Large intestine (tissue), 12 donors: ENCODE data around the gene OR4E2. TPM values are rescaled to one million over a fixed set of nuclear protein-coding genes. Genes with fewer than 3 reads are reported as not detected.
"Not testable (repeated sequence)": the region's sequence is repeated elsewhere in the genome, so short reads cannot be mapped to it uniquely, and the experiment has no call there.

Source experiments
- DNase-seq, 2 donors: peaks; one replicate each; pipeline versions ENCODE4 v3.0.0 to v3.0.0-alpha.2; 2013
- H3K27ac ChIP-seq: one replicate; pipeline ENCODE4 v1.5.1; 2013; ENCODE audit warnings: low read length
- H3K27me3 ChIP-seq: 2 replicates; pipeline ENCODE4 v1.6.1; 2013; ENCODE audit warnings: low read length; ENCODE audit not compliant: control insufficient read depth, insufficient read depth
- H3K36me3 ChIP-seq: 2 replicates; pipeline ENCODE4 v1.6.1; 2013; ENCODE audit warnings: low read length; ENCODE audit not compliant: control insufficient read depth, insufficient read depth
- H3K4me1 ChIP-seq: one replicate; pipeline ENCODE4 v1.6.1; 2013; ENCODE audit warnings: low read length; ENCODE audit not compliant: control insufficient read depth, insufficient read depth
- H3K4me3 ChIP-seq: one replicate; pipeline ENCODE4 v1.5.1; 2013; ENCODE audit warnings: low read length
- H3K9me3 ChIP-seq: one replicate; pipeline ENCODE4 v1.6.1; 2013; ENCODE audit warnings: mild to moderate bottlenecking, low read depth, low read length, moderate library complexity; ENCODE audit not compliant: control insufficient read depth
- WGBS: methylation state at CpG from one replicate; pipeline ENCODE4 v1.1.5; 2013; ENCODE audit warnings: low lambda C conversion rate; ENCODE audit not compliant: insufficient coverage; 5-methylcytosine and 5-hydroxymethylcytosine counted together
- long read RNA-seq, 11 donors: transcript quantifications; one replicate each; lab custom pipeline, GENCODE V29; 2026
- polyA plus RNA-seq: library from polyadenylated mRNA; unstranded; fragments of 120-200 nt; gene quantifications from one replicate; pipeline ENCODE4 v1.2.1, GENCODE V29; 2013

OR4E2 gene, protein sequence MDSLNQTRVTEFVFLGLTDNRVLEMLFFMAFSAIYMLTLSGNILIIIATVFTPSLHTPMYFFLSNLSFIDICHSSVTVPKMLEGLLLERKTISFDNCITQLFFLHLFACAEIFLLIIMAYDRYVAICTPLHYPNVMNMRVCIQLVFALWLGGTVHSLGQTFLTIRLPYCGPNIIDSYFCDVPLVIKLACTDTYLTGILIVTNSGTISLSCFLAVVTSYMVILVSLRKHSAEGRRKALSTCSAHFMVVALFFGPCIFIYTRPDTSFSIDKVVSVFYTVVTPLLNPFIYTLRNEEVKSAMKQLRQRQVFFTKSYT
- not detected for polyA plus RNA-seq
- long read RNA-seq, donor 1 = 0 reads
- long read RNA-seq, donor 2 = 0 reads
- long read RNA-seq, donor 3 = 0 reads
- long read RNA-seq, donor 4 = 0 reads
- long read RNA-seq, donor 5 = 0 reads
- long read RNA-seq, donor 6 = 0 reads
- long read RNA-seq, donor 7 = 0 reads
- long read RNA-seq, donor 8 = 0 reads
- long read RNA-seq, donor 9 = 0 reads
- long read RNA-seq, donor 10 = 0 reads
- long read RNA-seq, donor 11 = 0 reads

DNA sequence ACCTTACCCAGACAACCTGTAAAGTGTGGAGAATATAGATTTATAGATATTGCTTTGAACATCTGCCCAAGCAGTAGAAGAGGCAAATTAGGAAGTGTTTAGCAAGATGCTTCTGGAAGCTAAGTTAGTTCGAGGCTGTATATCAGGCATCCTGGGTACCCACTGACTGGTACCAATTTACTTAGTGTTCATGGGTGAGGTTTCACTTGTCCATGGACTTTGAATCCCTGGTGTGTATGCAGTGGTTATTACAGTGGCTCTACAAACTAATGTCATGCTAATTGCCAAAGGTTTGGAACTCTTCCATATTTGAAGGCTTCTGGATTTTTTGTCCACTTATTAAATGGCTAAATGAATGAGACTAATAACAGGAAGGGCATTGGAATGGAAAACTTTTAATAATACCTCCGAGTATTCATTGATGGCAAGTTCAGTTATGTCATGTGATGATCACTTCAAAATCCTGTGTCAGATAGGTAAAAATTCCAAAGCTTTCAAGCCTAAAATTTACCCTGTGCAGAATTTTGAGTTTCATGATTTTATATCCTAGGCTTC is at the start of gene OR4E2:
Gene OR4E2 (plus strand): TSS at position 505 of the 555 bp plus-strand sequence. CDS start 11,248 bp downstream, outside the sequence.
- Histone ChIP-seq H3K36me3 (no peaks in the 10 kb centered on the region), H3K27ac (no peak within 1 kb of the TSS), H3K4me1 (no peaks in the 10 kb centered on the region), H3K27me3 (no peaks in the 10 kb centered on the region), H3K9me3 (no peaks in the 10 kb centered on the region), H3K4me3 (no peak within 1 kb of the TSS)
- WGBS = no CpG with 5 or more reads among the region's 2 CpGs
- DNase-seq = no peak

DNA sequence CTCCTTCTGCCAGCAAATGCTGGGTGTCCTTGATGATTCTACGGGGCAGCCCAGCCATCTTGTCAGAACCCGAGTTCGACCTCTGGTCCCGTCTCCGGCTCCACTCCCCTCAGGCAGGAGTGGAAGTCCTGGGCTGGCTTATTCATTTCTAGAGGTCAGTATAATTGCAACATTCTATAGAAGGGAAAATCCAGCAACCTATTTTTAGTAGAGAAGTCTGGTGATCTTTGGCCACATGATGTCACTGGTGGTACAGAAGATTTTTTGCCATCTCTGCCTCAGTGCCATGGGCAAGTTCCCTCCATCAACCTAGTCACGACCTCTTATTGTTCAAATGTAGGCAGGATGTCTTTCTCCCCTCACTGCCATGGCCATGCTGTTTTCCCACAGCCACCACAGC is 41.3 kb upstream of the OR4E2 start:
- no peak overlapping the region for H3K27ac ChIP-seq
- WGBS = no CpG with 5 or more reads among the region's 6 CpGs
- H3K4me1 ChIP-seq = no peaks in the 10 kb centered on the region
- H3K4me3 ChIP-seq = no peak overlapping the region
- H3K27me3 ChIP-seq = no peaks in the 10 kb centered on the region
- DNase-seq = no peak
- no peaks in the 10 kb centered on the region for H3K36me3 ChIP-seq
- H3K9me3 ChIP-seq = no peaks in the 10 kb centered on the region

DNA sequence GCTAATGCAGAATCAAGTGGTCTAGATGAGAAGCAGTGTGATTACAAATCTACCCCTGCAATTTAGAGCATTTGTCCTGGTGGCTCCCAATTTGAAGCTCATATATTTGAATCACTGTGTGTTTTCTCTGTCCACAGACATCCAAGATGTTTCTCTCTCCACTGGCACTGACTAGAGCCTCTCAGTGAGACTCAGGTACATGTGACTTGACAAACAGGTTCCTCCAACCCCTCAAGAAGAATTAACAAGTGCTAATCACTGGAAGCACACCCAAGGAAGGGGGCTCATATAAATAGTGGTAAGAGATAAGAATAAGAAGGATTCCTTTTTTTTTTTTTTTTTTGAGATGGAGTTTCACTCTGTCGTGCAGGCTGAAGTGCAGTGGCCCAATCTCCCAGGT is 39.4 kb upstream of the OR4E2 start:
- H3K36me3 ChIP-seq = no peaks in the 10 kb centered on the region
- no peak overlapping the region for H3K27ac ChIP-seq
- H3K27me3 ChIP-seq = no peaks in the 10 kb centered on the region
- H3K9me3 ChIP-seq = no peaks in the 10 kb centered on the region
- no peak overlapping the region for H3K4me3 ChIP-seq
- no peak for DNase-seq
- H3K4me1 ChIP-seq = no peaks in the 10 kb centered on the region
- WGBS = no CpG with 5 or more reads among the region's 1 CpG

DNA sequence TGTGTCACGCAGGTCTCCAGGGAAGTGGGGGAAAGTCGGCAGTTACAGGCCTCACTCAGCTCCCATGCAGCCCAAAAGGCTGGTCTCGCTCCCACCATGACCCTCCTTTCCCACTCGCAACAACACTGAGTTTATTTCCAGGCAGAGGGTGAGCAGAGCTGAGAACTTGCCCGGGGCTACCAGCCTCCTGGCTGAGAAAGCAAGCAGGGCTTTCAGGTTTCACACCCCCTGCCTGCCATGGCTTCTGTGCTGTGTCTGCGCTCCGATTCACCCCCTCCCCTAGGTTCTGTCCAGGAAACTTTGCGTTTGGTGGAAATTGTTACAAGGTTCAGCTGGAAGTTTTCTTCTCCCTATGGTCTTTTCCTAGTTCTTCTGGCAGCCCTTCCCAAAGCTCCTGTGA is 36.0 kb upstream of the OR4E2 start:
- no CpG with 5 or more reads among the region's 8 CpGs for WGBS
- H3K27me3 ChIP-seq = no peaks in the 10 kb centered on the region

DNA sequence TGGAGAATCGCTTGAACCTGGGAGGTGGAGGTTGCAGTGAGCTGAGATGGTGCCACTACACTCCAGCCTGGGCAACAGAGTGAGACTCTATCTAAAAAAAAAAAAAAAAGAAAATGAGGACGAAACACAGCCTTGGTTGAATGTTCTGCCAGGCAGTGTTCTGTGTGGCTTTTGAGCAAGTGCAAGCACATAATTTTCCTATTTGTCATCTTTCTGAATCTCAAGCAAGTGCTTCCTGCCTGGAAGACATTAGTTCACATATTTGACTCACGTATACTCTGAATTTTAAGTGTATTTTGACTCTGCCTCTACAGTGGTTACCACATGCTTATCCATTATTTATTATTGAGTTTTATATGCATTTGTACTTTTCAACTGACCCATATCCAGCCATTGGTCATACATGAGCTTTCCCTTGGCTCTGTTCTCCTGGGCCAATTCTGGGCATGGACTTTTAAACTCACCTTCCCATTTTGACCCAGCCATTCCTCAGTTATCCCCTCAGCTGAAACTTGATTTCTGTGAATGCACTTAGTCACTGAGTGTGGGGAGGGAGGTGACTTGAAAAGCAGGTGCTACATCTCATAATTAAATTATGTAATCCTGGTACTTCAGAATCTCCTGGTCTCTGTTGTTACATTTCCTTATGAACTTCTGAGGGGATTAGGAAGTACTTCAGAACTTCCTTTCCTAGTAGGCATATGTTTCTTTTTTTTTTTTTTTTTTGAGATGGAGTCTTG is 27.0 kb upstream of the OR4E2 start:
- Histone ChIP-seq H3K4me1 (no peaks in the 10 kb centered on the region), H3K27me3 (no peaks in the 10 kb centered on the region), H3K4me3 (no peak overlapping the region), H3K36me3 (no peaks in the 10 kb centered on the region), H3K9me3 (no peaks in the 10 kb centered on the region), H3K27ac (no peak overlapping the region)
- WGBS = 40% methylated on average over 1 of the region's 3 CpGs
- DNase-seq = no peak

More for the DNA sequence above, 36.0 kb upstream of the OR4E2 start:
- Histone ChIP-seq H3K4me3 (no peak overlapping the region), H3K4me1 (no peaks in the 10 kb centered on the region), H3K9me3 (no peaks in the 10 kb centered on the region), H3K27ac (no peak overlapping the region), H3K36me3 (no peaks in the 10 kb centered on the region)
- DNase-seq = no peak

DNA sequence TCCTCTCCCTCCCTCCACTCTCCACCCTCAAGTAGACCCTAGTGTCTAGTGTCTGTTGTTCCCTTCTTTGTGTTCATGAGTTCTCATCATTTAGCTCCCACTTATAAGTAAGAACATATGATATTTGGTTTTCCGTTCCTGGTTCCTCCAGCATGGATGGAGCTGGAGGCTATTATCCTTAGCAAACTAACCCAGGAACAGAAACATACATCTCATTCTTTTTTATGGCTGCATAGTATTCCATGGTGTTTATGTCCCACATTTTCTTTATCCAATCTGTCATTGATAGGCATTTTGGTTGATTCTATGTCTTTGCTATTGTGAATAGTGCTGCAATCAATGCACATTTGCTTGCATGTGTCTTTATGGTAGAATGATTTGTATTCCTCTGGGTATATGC is 23.1 kb upstream of the OR4E2 start:
- not testable (repeated sequence) for H3K27ac ChIP-seq, H3K36me3 ChIP-seq, H3K4me1 ChIP-seq, H3K4me3 ChIP-seq, H3K9me3 ChIP-seq, DNase-seq, H3K27me3 ChIP-seq
- 100% methylated on average over 1 of the region's 1 CpG for WGBS

DNA sequence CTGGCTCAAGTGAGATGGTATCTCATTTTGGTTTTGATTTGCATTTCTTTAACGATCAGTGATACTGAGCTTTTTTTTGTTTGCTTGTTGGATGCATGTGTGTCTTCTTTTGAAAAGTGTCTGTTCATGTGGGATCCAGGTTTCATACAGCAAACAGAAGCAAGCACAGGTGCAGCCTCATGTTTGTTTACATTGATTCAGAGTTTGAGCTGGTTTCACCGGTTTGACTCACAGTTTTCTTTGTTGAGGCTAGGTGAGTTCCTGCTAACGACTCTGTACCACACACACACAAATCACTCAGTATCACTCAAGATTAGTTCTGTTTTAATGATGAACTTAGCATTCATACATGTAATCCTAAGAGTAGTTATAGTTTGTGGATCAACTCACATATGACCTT is 22.6 kb upstream of the OR4E2 start:
- H3K4me1 ChIP-seq = no peaks in the 10 kb centered on the region
- H3K27me3 ChIP-seq = no peaks in the 10 kb centered on the region
- H3K4me3 ChIP-seq = no peak overlapping the region
- H3K36me3 ChIP-seq = no peaks in the 10 kb centered on the region
- no peak overlapping the region for H3K27ac ChIP-seq
- WGBS = 83% methylated on average over 1 of the region's 3 CpGs
- H3K9me3 ChIP-seq = no peaks in the 10 kb centered on the region
- DNase-seq = no peak

DNA sequence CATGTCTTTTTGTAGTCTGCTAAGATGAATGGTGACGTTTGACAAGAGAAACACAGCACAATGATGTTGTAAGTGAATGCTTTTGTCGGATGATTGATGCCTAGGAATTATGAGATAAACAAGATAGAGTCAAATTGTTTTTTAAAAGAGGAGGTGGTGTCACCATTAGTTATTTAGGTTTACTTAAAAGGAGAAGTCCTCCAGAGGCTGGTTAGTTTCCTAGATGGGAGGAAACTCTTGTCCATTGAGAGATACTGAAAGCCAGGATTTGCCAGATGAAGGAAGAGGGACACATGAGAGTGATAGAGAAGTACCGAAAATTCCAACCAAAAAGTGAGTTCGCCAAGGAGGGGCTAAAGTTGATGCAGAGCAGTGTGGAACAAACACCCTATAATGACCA is 18.8 kb upstream of the OR4E2 start, which contains the start of gene OR10G2:
Gene OR10G2 (minus strand): TSS at position 101 of the 400 bp plus-strand sequence. CDS start 98 bp downstream, at position 3.
- no peak for DNase-seq
- H3K4me1 ChIP-seq = no peaks in the 10 kb centered on the region
- 59% methylated on average over 3 of the region's 4 CpGs for WGBS
- no peak within 1 kb of the TSS for H3K4me3 ChIP-seq
- H3K27ac ChIP-seq = no peak within 1 kb of the TSS
- no peaks in the 10 kb centered on the region for H3K9me3 ChIP-seq
- no peaks in the 10 kb centered on the region for H3K27me3 ChIP-seq
- no peaks in the 10 kb centered on the region for H3K36me3 ChIP-seq

DNA sequence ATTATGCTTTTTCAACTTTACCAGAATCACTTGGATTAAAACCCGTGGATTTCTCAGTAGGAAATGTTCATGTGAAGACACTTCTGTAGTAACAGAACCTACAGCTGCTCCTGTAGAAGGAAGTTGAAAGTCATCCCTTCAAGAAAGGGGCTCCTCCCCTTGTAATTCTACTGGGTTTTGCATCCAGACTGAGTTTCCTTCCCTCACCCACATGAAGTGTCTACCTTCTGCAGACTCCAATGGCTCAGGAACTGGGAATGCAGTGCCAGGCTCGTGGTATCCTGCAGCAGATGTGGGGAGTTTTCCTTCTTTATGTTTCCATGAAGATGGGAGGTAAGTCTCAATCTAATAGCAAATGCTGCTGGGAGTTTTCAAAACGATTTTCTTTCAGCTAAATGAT is 11.0 kb upstream of the OR4E2 start:
- Histone ChIP-seq H3K27ac (no peak overlapping the region), H3K4me1 (no peaks in the 10 kb centered on the region), H3K9me3 (no peaks in the 10 kb centered on the region), H3K36me3 (no peaks in the 10 kb centered on the region), H3K4me3 (no peak overlapping the region), H3K27me3 (no peaks in the 10 kb centered on the region)
- no CpG with 5 or more reads among the region's 3 CpGs for WGBS
- no peak for DNase-seq

DNA sequence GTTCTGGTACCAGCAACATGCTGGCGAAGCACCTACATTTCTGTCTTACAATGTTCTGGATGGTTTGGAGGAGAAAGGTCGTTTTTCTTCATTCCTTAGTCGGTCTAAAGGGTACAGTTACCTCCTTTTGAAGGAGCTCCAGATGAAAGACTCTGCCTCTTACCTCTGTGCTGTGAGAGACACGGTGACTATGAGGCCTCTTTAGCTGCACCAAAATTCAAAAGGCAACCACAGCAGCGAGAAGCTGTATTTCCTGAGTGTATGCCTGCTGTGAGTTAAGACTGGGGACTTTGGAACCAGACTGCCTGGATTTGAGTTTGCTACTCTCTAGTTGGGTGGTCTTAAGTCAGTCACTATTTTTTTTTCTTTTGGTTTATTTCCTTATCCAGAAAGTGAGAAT is 10.2 kb upstream of the OR4E2 start:
- no peak overlapping the region for H3K4me3 ChIP-seq
- H3K27me3 ChIP-seq = no peaks in the 10 kb centered on the region
- no peaks in the 10 kb centered on the region for H3K9me3 ChIP-seq
- H3K4me1 ChIP-seq = no peaks in the 10 kb centered on the region
- no peak overlapping the region for H3K27ac ChIP-seq
- DNase-seq = no peak
- no peaks in the 10 kb centered on the region for H3K36me3 ChIP-seq
- no CpG with 5 or more reads among the region's 5 CpGs for WGBS
